HepG2 (cell line): Measurements from ENCODE around the gene CFAP99. TPM values are rescaled to one million over a fixed set of nuclear protein-coding genes. Genes with fewer than 3 reads are reported as not detected.

ENCODE experiments used
- CSRNP2 ChIP-seq: sonication (generic); formaldehyde crosslinking; conservative IDR thresholded peaks from 2 replicates; pipeline ENCODE4 v1.8.0; 2022; ENCODE audit warnings: low read depth, missing genetic modification reagents
- DPF2 ChIP-seq: sonication (generic); formaldehyde crosslinking; IDR thresholded peaks from 2 replicates; pipeline ENCODE4 v1.4.0; 2020; ENCODE audit warnings: mild to moderate bottlenecking, low read depth, missing genetic modification reagents, borderline replicate concordance
- GMEB1 ChIP-seq: sonication (generic); formaldehyde crosslinking; IDR thresholded peaks from 2 replicates; pipeline ENCODE4 v1.5.1; 2020; ENCODE audit warnings: missing genetic modification reagents, mild to moderate bottlenecking, borderline replicate concordance
- KAT7 ChIP-seq: IDR thresholded peaks from 2 replicates; pipeline ENCODE4 v1.6.1; 2018; ENCODE audit warnings: borderline replicate concordance, missing compliant biosample characterization
- MTF1 ChIP-seq: sonication (generic); formaldehyde crosslinking; IDR thresholded peaks from 2 replicates; pipeline ENCODE4 v1.5.0; 2020; ENCODE audit warnings: missing genetic modification reagents
- NFYC ChIP-seq: IDR thresholded peaks from 2 replicates; pipeline ENCODE4 v1.6.1; 2016; ENCODE audit warnings: missing genetic modification reagents, missing compliant biosample characterization
- PAX8 ChIP-seq: sonication (generic); formaldehyde crosslinking; IDR thresholded peaks from 2 replicates; pipeline ENCODE4 v1.8.0; 2022; ENCODE audit warnings: mild to moderate bottlenecking, missing genetic modification reagents, borderline replicate concordance
- RBM39 ChIP-seq: fragments of 200-400 bp; formaldehyde crosslinking; IDR thresholded peaks from one replicate; pipeline ENCODE4 v1.6.1; 2018; ENCODE audit warnings: antibody characterized with exemption, mild to moderate bottlenecking, low read depth, low read length; ENCODE audit not compliant: poor library complexity, severe bottlenecking
- ZBED4 ChIP-seq: sonication (generic); formaldehyde crosslinking; IDR thresholded peaks from 2 replicates; pipeline ENCODE4 v1.4.0; 2020; ENCODE audit warnings: missing genetic modification reagents, borderline replicate concordance
- ZNF253 ChIP-seq: sonication (generic); formaldehyde crosslinking; IDR thresholded peaks from 2 replicates; pipeline ENCODE4 v1.8.0; 2022; ENCODE audit warnings: mild to moderate bottlenecking, missing genetic modification reagents, borderline replicate concordance
- ZNF260 ChIP-seq: sonication (generic); formaldehyde crosslinking; IDR thresholded peaks from 2 replicates; pipeline ENCODE4 v1.4.0; 2020; ENCODE audit warnings: missing genetic modification reagents, low read depth, mild to moderate bottlenecking, borderline replicate concordance
- ZNF280B ChIP-seq: sonication (generic); formaldehyde crosslinking; IDR thresholded peaks from 2 replicates; pipeline ENCODE4 v1.5.0; 2020; ENCODE audit warnings: missing genetic modification reagents, mild to moderate bottlenecking, borderline replicate concordance
- ZNF44 ChIP-seq: sonication (generic); formaldehyde crosslinking; IDR thresholded peaks from 2 replicates; pipeline ENCODE4 v1.5.1; 2020; ENCODE audit warnings: mild to moderate bottlenecking, missing genetic modification reagents
- polyA plus RNA-seq, 8 experiments: library from polyadenylated mRNA; depleted of rRNA in 3 of 8; stranded (reverse) in 7 of 8; unstranded in 1 of 8; fragments of >200 nt; fragmentation: Illumina TruSeq in 4 of 8; extraction: Trizol in 4 of 8; gene quantifications; 2 replicates each; pipeline versions ENCODE4 v1.2.1 to v1.2.3, GENCODE V29; 2011 to 2016; ENCODE audit warnings: low read depth in 4 of 8, missing spikeins in 1 of 8, mixed read lengths in 1 of 8; ENCODE audit not compliant: insufficient read depth in 1 of 8
- total RNA-seq, 5 experiments: library from RNA; depleted of rRNA; stranded (reverse); fragments of >200 nt; fragmentation: Illumina TruSeq; extraction: Trizol; gene quantifications; 2 replicates each; pipeline ENCODE4 v1.2.3, GENCODE V29; 2016; ENCODE audit warnings: low read depth in 1 of 5
- TF ChIP-seq, protein P1 (sequence below): sonication (generic); formaldehyde crosslinking; IDR thresholded peaks from 2 replicates; pipeline ENCODE4 v1.8.1; 2023; ENCODE audit warnings: mild to moderate bottlenecking, inconsistent platforms, moderate library complexity, missing genetic modification reagents, borderline replicate concordance

The CFAP99 gene
- total and polyA plus RNA-seq, 2 of the 13 experiments (the other 11 are each of a cell fraction or from before 2014, with no cell fraction given) = not detected

GRCh38 chr4:2441393-2442174 lies 22.8 kb downstream of the CFAP99 start (continued):
- TF ChIP-seq ZBED4 (CRISPR knock-in tag) (0 out of 2 replicates have a peak, but pooled peaks have one; percentile 49), RBM39 (peak; percentile 65), NFYC (no peak), DPF2 (CRISPR knock-in tag) (no peak), ZNF260 (0 out of 2 replicates have a peak, but pooled peaks have one; percentile 63), KAT7 (CRISPR knock-in tag) (no peak), ZNF253 (CRISPR knock-in tag) (no peak), ZNF280B (peak; percentile 71; the same call in 1 of the 2 replicates), MTF1 (CRISPR knock-in tag) (no peak), GMEB1 (no peak), PAX8 (no peak), ZNF44 (CRISPR knock-in tag) (no peak), CSRNP2 (no peak)
- TF ChIP-seq, protein P1, sequence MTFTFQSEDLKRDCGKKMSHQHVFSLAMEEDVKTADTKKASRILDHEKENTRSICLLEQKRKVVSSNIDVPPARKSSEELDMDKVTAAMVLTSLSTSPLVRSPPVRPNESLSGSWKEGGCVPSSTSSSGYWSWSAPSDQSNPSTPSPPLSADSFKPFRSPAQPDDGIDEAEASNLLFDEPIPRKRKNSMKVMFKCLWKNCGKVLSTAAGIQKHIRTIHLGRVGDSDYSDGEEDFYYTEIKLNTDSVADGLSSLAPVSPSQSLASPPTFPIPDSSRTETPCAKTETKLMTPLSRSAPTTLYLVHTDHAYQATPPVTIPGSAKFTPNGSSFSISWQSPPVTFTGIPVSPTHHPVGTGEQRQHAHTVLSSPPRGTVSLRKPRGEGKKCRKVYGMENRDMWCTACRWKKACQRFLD (CRISPR knock-in tag) = no peak
